ENCODE data around the gene SCN1A.
A peak's percentile ranks its signal among the peaks of the same experiment; 100 is the strongest.

The SCN1A gene

DNA sequence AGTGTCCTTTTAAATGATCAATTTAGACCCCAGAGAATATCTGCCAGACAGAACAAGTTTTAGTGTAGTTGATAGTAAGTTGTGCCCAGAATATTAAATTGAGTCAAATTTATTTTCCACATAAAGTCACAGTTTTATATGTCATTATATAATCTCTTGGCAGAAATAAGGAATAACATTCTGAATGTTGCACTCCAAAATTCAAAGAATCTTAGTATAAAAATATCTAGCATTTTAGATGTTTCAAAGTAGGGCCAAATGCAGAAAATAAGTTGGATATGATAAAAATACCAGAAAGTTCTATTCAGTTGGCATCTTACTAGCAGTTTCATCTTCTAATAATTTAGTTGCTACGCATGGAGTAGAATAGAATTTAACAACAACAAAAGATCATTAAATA is 33.5 kb downstream of the SCN1A start:
- no peaks in the 10 kb centered on the region for H3F3A ChIP-seq (ENCODE audit: low read depth)
- no peaks in the 10 kb centered on the region for H4K20me1 ChIP-seq (ENCODE audit: insufficient read depth, low read length, poor library complexity, severe bottlenecking)
- no peak overlapping the region for H3K4me2 ChIP-seq (ENCODE audit: low read depth, low read length, poor library complexity, severe bottlenecking)
- H3K9ac ChIP-seq (ENCODE audit: low read depth, low read length, poor library complexity, severe bottlenecking) = no peak overlapping the region
- H3K4me3 ChIP-seq (ENCODE audit: low read length, poor library complexity, severe bottlenecking) = no peak overlapping the region
- H3K9me3 ChIP-seq (ENCODE audit: insufficient read depth, low read depth, low read length) = no peaks in the 10 kb centered on the region
- H3K36me3 ChIP-seq (ENCODE audit: insufficient read depth, low read length) = no peaks in the 10 kb centered on the region
- peaks cover 11% of the 10 kb centered on the region for H3K4me1 ChIP-seq (ENCODE audit: insufficient read depth, low read length, poor library complexity, severe bottlenecking)
- H3K79me2 ChIP-seq (ENCODE audit: insufficient read depth, low read length) = no peaks in the 10 kb centered on the region
- no peaks in the 10 kb centered on the region for H3K27me3 ChIP-seq (ENCODE audit: insufficient read depth, low read length, poor library complexity, severe bottlenecking)
- TF ChIP-seq, protein P1, sequence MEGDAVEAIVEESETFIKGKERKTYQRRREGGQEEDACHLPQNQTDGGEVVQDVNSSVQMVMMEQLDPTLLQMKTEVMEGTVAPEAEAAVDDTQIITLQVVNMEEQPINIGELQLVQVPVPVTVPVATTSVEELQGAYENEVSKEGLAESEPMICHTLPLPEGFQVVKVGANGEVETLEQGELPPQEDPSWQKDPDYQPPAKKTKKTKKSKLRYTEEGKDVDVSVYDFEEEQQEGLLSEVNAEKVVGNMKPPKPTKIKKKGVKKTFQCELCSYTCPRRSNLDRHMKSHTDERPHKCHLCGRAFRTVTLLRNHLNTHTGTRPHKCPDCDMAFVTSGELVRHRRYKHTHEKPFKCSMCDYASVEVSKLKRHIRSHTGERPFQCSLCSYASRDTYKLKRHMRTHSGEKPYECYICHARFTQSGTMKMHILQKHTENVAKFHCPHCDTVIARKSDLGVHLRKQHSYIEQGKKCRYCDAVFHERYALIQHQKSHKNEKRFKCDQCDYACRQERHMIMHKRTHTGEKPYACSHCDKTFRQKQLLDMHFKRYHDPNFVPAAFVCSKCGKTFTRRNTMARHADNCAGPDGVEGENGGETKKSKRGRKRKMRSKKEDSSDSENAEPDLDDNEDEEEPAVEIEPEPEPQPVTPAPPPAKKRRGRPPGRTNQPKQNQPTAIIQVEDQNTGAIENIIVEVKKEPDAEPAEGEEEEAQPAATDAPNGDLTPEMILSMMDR (conservative IDR thresholded peaks at IDR 0.05; ENCODE audit: low read length) = no peak
- TF ChIP-seq EZH2phosphoT487 (IDR thresholded peaks at IDR 0.05; ENCODE audit: borderline replicate concordance) = no peak
- H3K9me2 ChIP-seq (replicated peaks; ENCODE audit: low read depth, low read length) = no peaks in the 10 kb centered on the region
- no peak overlapping the region for H2AFZ ChIP-seq (ENCODE audit: low read length)

- Histone ChIP-seq H3K9me3 (ENCODE audit: insufficient read depth, low read depth, low read length) (no peaks in the 10 kb centered on the region), H3K4me2 (ENCODE audit: low read depth, low read length, poor library complexity, severe bottlenecking) (no peak overlapping the region), H3K9me2 (replicated peaks; ENCODE audit: low read depth, low read length) (no peaks in the 10 kb centered on the region), H3K9ac (ENCODE audit: low read depth, low read length, poor library complexity, severe bottlenecking) (no peak overlapping the region), H4K20me1 (ENCODE audit: insufficient read depth, low read length, poor library complexity, severe bottlenecking) (no peaks in the 10 kb centered on the region), H2AFZ (ENCODE audit: low read length) (no peak overlapping the region), H3K4me1 (ENCODE audit: insufficient read depth, low read length, poor library complexity, severe bottlenecking) (peaks cover 11% of the 10 kb centered on the region), H3F3A (ENCODE audit: low read depth) (no peaks in the 10 kb centered on the region), H3K27me3 (ENCODE audit: insufficient read depth, low read length, poor library complexity, severe bottlenecking) (no peaks in the 10 kb centered on the region), H3K36me3 (ENCODE audit: insufficient read depth, low read length) (no peaks in the 10 kb centered on the region), H3K4me3 (ENCODE audit: low read length, poor library complexity, severe bottlenecking) (no peak overlapping the region), H3K79me2 (ENCODE audit: insufficient read depth, low read length) (no peaks in the 10 kb centered on the region)
- TF ChIP-seq, protein P1 (conservative IDR thresholded peaks at IDR 0.05; ENCODE audit: low read length) = no peak
- TF ChIP-seq EZH2phosphoT487 (IDR thresholded peaks at IDR 0.05; ENCODE audit: borderline replicate concordance) = no peak
Observed at GRCh38 chr2:166092889-166093288, 34.9 kb downstream of the SCN1A start.

GRCh38 chr2:166091439-166091838 is 36.4 kb downstream of the SCN1A start:
- Histone ChIP-seq H3K9me2 (replicated peaks; ENCODE audit: low read depth, low read length) (no peaks in the 10 kb centered on the region), H3K4me2 (ENCODE audit: low read depth, low read length, poor library complexity, severe bottlenecking) (no peak overlapping the region), H3K4me3 (ENCODE audit: low read length, poor library complexity, severe bottlenecking) (no peak overlapping the region), H3K79me2 (ENCODE audit: insufficient read depth, low read length) (no peaks in the 10 kb centered on the region), H3K9me3 (ENCODE audit: insufficient read depth, low read depth, low read length) (no peaks in the 10 kb centered on the region), H3K9ac (ENCODE audit: low read depth, low read length, poor library complexity, severe bottlenecking) (no peak overlapping the region), H3K36me3 (ENCODE audit: insufficient read depth, low read length) (no peaks in the 10 kb centered on the region), H3K27me3 (ENCODE audit: insufficient read depth, low read length, poor library complexity, severe bottlenecking) (no peaks in the 10 kb centered on the region), H3K4me1 (ENCODE audit: insufficient read depth, low read length, poor library complexity, severe bottlenecking) (peaks cover 11% of the 10 kb centered on the region), H4K20me1 (ENCODE audit: insufficient read depth, low read length, poor library complexity, severe bottlenecking) (no peaks in the 10 kb centered on the region), H3F3A (ENCODE audit: low read depth) (no peaks in the 10 kb centered on the region), H2AFZ (ENCODE audit: low read length) (peak overlapping the region; percentile 40)
- no peak for TF ChIP-seq EZH2phosphoT487 (IDR thresholded peaks at IDR 0.05; ENCODE audit: borderline replicate concordance)
- TF ChIP-seq, protein P1 (conservative IDR thresholded peaks at IDR 0.05; ENCODE audit: low read length) = no peak

All from Loucy (cell line).